ENCODE results near the gene WDR26.
A peak's percentile ranks its signal among the peaks of the same experiment; 100 is the strongest.

The WDR26 gene

DNA sequence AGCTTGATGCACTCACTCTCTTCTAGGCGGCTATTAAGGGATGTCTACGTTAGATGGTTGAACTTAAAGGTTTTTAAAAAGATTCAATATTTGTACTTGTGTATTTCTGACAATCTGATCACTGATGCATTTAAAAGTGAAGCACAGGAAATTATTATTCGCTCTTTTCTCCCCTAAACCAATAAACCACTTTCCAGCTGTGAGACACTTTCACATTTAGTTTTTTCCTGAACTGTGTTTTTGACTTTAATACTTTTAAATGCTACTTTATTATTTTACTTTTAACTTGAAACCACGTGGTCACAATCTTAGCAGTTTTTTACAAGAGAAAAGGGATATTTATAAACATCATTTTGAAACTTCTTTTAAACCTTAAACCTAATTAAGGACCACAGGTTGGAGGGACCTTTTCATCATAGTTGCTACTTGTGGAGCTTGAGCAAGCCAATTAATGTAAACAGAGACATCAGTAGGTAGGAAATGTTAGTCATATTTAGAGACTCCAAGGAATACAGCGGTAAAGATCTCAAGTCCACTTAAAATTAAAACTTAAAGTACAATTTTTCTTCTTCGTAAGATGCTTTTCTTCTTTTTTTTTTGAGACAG is 9.2 kb downstream of the WDR26 start (continued):
- TF ChIP-seq ZNF266 (tag by site-specific recombination; IDR thresholded peaks at IDR 0.05; ENCODE audit: low read depth) (no peak), ZNF311 (tag by site-specific recombination; IDR thresholded peaks at IDR 0.05; ENCODE audit: borderline replicate concordance) (no peak), WT1 (tag by site-specific recombination; IDR thresholded peaks at IDR 0.05) (no peak), SALL2 (tag by site-specific recombination; IDR thresholded peaks at IDR 0.05; ENCODE audit: borderline replicate concordance) (no peak), ZNF169 (tag by site-specific recombination; IDR thresholded peaks at IDR 0.05) (no peak), ZNF658 (tag by site-specific recombination; IDR thresholded peaks at IDR 0.05) (no peak), ZSCAN16 (tag by site-specific recombination; IDR thresholded peaks at IDR 0.05) (no peak)

DNA sequence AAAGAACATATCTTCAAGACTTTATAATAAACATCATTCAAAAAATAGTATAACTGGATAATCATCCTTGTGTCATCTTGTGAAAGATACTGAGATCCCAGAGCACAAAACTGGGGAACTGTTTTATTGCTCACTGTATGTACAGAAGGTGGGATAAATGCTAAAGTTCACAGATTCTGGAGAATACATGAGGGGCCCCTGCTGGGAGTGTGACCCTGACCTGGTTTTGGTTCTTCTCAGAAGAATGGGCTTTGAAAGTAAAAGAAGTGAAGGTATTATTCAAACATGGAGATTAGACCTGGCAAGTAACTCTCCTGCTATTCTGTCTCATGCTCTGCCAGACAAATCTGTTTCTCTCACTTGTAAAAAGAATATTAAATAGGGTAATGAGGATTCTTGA is 14.5 kb downstream of the WDR26 start:
- H3K9me3 ChIP-seq (ENCODE audit: control insufficient read depth, insufficient read depth, low read depth, low read length), result no peaks in the 10 kb centered on the region
- H3K4me1 ChIP-seq (ENCODE audit: control insufficient read depth, insufficient read depth, low read length), result no peaks in the 10 kb centered on the region
- H3K27ac ChIP-seq (ENCODE audit: extremely low read depth, low read depth, low read length), result no peak overlapping the region
- H3K36me3 ChIP-seq (ENCODE audit: control insufficient read depth in 2 of 2, insufficient read depth in 1 of 2, low read length in 2 of 2), result peaks cover 97 to 98% of the 10 kb centered on the region in 2 experiments
- ChIA-PET CTCF (no interaction called here), POLR2A (no interaction called here)
- H3K4me3 ChIP-seq (ENCODE audit: low read depth, low read length), result no peak overlapping the region
- TF ChIP-seq GLIS2 (tag by site-specific recombination; IDR thresholded peaks at IDR 0.05) (no peak), ZNF266 (tag by site-specific recombination; IDR thresholded peaks at IDR 0.05; ENCODE audit: low read depth) (no peak), ZNF416 (tag by site-specific recombination; IDR thresholded peaks at IDR 0.05) (no peak), ZNF585B (tag by site-specific recombination; IDR thresholded peaks at IDR 0.05) (no peak), ZNF350 (tag by site-specific recombination; IDR thresholded peaks at IDR 0.05) (no peak), ZSCAN23 (tag by site-specific recombination; IDR thresholded peaks at IDR 0.05) (no peak), ZNF394 (tag by site-specific recombination; IDR thresholded peaks at IDR 0.05; ENCODE audit: borderline replicate concordance) (no peak), ZNF133 (tag by site-specific recombination; IDR thresholded peaks at IDR 0.05) (no peak), SP7 (tag by site-specific recombination; IDR thresholded peaks at IDR 0.05) (no peak), ZNF138 (tag by site-specific recombination; IDR thresholded peaks at IDR 0.05; ENCODE audit: borderline replicate concordance) (no peak), ZNF223 (tag by site-specific recombination; IDR thresholded peaks at IDR 0.05) (no peak), OVOL3 (tag by site-specific recombination; IDR thresholded peaks at IDR 0.05) (no peak), ZNF837 (tag by site-specific recombination; IDR thresholded peaks at IDR 0.05) (no peak)

DNA sequence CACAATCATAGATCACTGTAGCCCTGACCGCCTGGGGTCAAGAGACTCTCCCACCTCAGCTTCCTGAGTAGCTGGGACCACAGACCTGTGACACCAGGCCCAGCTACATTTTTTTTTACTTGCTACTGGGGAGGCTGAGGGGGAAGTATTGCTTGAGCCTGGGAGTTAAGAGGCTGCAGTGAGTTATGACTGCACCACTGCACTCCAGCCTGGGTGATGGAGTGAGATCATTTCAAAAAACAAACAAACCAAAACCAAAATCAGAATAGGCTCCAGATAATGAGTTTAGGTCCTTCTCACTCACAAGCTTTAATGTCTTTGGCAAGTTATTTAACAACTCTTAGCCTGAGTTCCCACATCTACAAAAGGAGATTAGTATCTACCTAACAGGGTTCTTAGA is 22.8 kb downstream of the WDR26 start:
- Histone ChIP-seq H3K9me3 (ENCODE audit: control insufficient read depth, insufficient read depth, low read depth, low read length) (no peaks in the 10 kb centered on the region), H3K4me3 (ENCODE audit: low read depth, low read length) (no peak overlapping the region), H3K4me1 (ENCODE audit: control insufficient read depth, insufficient read depth, low read length) (peaks cover 7% of the 10 kb centered on the region), H3K36me3 (ENCODE audit: control insufficient read depth in 2 of 2, insufficient read depth in 1 of 2, low read length in 2 of 2) (peaks cover 68 to 89% of the 10 kb centered on the region in 2 experiments), H3K27ac (ENCODE audit: extremely low read depth, low read depth, low read length) (no peak overlapping the region)
- CTCF ChIA-PET, result interaction anchor here (0.6 to 3.6 kb wide), 2 partner anchors 47 to 285 kb away, joined by 3 to 20 read pairs; no protein-coding TSS in a partner anchor
- POLR2A ChIA-PET, result interaction anchor here (0.6 to 1.6 kb wide), 3 partner anchors 19 to 290 kb away, joined by 3 to 5 read pairs (median 3); no protein-coding TSS in a partner anchor
- no peak for TF ChIP-seq ZNF530 (tag by site-specific recombination; IDR thresholded peaks at IDR 0.05; ENCODE audit: low read depth)
- no peak for TF ChIP-seq SALL2 (tag by site-specific recombination; IDR thresholded peaks at IDR 0.05; ENCODE audit: borderline replicate concordance)
- no peak for TF ChIP-seq ZNF785 (tag by site-specific recombination; IDR thresholded peaks at IDR 0.05)
- TF ChIP-seq ZBTB20 (tag by site-specific recombination; IDR thresholded peaks at IDR 0.05), result no peak
- no peak for TF ChIP-seq ZNF423 (tag by site-specific recombination; IDR thresholded peaks at IDR 0.05)
- no peak for TF ChIP-seq MEIS1 (CRISPR knock-in tag; IDR thresholded peaks at IDR 0.05; ENCODE audit: borderline replicate concordance)
- TF ChIP-seq, protein P1, sequence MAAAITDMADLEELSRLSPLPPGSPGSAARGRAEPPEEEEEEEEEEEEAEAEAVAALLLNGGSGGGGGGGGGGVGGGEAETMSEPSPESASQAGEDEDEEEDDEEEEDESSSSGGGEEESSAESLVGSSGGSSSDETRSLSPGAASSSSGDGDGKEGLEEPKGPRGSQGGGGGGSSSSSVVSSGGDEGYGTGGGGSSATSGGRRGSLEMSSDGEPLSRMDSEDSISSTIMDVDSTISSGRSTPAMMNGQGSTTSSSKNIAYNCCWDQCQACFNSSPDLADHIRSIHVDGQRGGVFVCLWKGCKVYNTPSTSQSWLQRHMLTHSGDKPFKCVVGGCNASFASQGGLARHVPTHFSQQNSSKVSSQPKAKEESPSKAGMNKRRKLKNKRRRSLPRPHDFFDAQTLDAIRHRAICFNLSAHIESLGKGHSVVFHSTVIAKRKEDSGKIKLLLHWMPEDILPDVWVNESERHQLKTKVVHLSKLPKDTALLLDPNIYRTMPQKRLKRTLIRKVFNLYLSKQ (tag by site-specific recombination; IDR thresholded peaks at IDR 0.05; ENCODE audit: borderline replicate concordance), result no peak
- TF ChIP-seq ZSCAN16 (tag by site-specific recombination; IDR thresholded peaks at IDR 0.05), result no peak
- peak; percentile 85 for TF ChIP-seq ZNF660 (tag by site-specific recombination; IDR thresholded peaks at IDR 0.05)
- TF ChIP-seq, protein P2, sequence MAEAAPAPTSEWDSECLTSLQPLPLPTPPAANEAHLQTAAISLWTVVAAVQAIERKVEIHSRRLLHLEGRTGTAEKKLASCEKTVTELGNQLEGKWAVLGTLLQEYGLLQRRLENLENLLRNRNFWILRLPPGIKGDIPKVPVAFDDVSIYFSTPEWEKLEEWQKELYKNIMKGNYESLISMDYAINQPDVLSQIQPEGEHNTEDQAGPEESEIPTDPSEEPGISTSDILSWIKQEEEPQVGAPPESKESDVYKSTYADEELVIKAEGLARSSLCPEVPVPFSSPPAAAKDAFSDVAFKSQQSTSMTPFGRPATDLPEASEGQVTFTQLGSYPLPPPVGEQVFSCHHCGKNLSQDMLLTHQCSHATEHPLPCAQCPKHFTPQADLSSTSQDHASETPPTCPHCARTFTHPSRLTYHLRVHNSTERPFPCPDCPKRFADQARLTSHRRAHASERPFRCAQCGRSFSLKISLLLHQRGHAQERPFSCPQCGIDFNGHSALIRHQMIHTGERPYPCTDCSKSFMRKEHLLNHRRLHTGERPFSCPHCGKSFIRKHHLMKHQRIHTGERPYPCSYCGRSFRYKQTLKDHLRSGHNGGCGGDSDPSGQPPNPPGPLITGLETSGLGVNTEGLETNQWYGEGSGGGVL (tag by site-specific recombination; IDR thresholded peaks at IDR 0.05), result peak; percentile 88
- no peak for TF ChIP-seq ZNF248 (tag by site-specific recombination; IDR thresholded peaks at IDR 0.05)
- TF ChIP-seq, protein P3, sequence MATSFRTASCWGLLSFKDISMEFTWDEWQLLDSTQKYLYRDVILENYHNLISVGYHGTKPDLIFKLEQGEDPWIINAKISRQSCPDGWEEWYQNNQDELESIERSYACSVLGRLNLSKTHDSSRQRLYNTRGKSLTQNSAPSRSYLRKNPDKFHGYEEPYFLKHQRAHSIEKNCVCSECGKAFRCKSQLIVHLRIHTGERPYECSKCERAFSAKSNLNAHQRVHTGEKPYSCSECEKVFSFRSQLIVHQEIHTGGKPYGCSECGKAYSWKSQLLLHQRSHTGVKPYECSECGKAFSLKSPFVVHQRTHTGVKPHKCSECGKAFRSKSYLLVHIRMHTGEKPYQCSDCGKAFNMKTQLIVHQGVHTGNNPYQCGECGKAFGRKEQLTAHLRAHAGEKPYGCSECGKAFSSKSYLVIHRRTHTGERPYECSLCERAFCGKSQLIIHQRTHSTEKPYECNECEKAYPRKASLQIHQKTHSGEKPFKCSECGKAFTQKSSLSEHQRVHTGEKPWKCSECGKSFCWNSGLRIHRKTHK (tag by site-specific recombination; IDR thresholded peaks at IDR 0.05), result no peak
- TF ChIP-seq ZNF610 (tag by site-specific recombination; IDR thresholded peaks at IDR 0.05; ENCODE audit: borderline replicate concordance), result no peak
- peak; percentile 76; the same call in 1 of the 2 replicates for TF ChIP-seq ZNF24 (tag by site-specific recombination; IDR thresholded peaks at IDR 0.05)

All from HEK293 (cell line).